Left ventricle myocardium inferior (tissue), 1 donor: ENCODE measurements around the gene SLC6A16. TPM values are rescaled to one million over a fixed set of nuclear protein-coding genes. Genes with fewer than 3 reads are reported as not detected.
"Not testable (repeated sequence)": the region's sequence is repeated elsewhere in the genome, so short reads cannot be mapped to it uniquely, and the experiment has no call there.

Experiments used
- DNase-seq: peaks from one replicate; pipeline ENCODE4 v3.0.0-alpha.2; 2020
- H3K27ac ChIP-seq: fragments of 200-600 bp; replicated peaks from 2 replicates; pipeline ENCODE4 v1.8.0; 2021
- H3K27me3 ChIP-seq: fragments of 200-600 bp; 2 replicates; pipeline ENCODE4 v1.8.0; 2021; ENCODE audit warnings: low read depth
- H3K36me3 ChIP-seq: fragments of 200-600 bp; 2 replicates; pipeline ENCODE4 v1.8.0; 2021
- H3K4me1 ChIP-seq: fragments of 200-600 bp; 2 replicates; pipeline ENCODE4 v1.8.0; 2021
- H3K4me3 ChIP-seq: fragments of 200-600 bp; 2 replicates; pipeline ENCODE4 v1.8.0; 2021; ENCODE audit warnings: mild to moderate bottlenecking, moderate library complexity
- H3K9me3 ChIP-seq: fragments of 200-600 bp; replicated peaks from 2 replicates; pipeline ENCODE4 v1.8.0; 2021
- CTCF ChIP-seq: fragments of 200-600 bp; IDR thresholded peaks from 2 replicates; pipeline ENCODE4 v1.8.0; 2021; ENCODE audit warnings: antibody characterized with exemption, mild to moderate bottlenecking, borderline replicate concordance
- intact Hi-C: fragments of 100-400 bp; cut with micrococcal nuclease; formaldehyde crosslinking; loops from one replicate; pipeline ENCODE4 v1.11.0; 2022
- long read RNA-seq: library from polyadenylated mRNA; unstranded; transcript quantifications from one replicate; pipeline ENCODE4 v2.0.0, GENCODE V29; 2021
- total RNA-seq: library from RNA; stranded (reverse); fragmentation: NEBNext Ultra II Directional; extraction: Animal tissue kit (Norgen Biotek cat#: 25700); gene quantifications from one replicate; pipeline ENCODE4 v1.2.1, GENCODE V29; 2021
- donor health status: DM: no; HTN: yes; CAD: no; lungs with severe emphysema.

SLC6A16 gene
- total RNA-seq: 1.1 TPM
- long read RNA-seq: 0 reads

GRCh38 chr19:49324801-49325576, at the start of gene SLC6A16:
Gene SLC6A16 (minus strand): TSS chr19:49325191. CDS start chr19:49311347, 13,844 bp downstream.
- Histone ChIP-seq H3K27me3 (no peaks in the 10 kb centered on the region), H3K9me3 (peaks cover 36% of the 10 kb centered on the region), H3K36me3 (peaks cover 19% of the 10 kb centered on the region), H3K4me3 (no peak within 1 kb of the TSS), H3K27ac (no peak within 1 kb of the TSS), H3K4me1 (no peaks in the 10 kb centered on the region)
- DNase-seq: no peak
- intact Hi-C loops: no loop called here
- no peak for TF ChIP-seq CTCF

- H3K4me1 ChIP-seq, H3K4me3 ChIP-seq, intact Hi-C loops, H3K27ac ChIP-seq, H3K36me3 ChIP-seq, DNase-seq: not testable (repeated sequence)
- Histone ChIP-seq H3K27me3 (peaks cover 28% of the 10 kb centered on the region), H3K9me3 (peaks cover 24% of the 10 kb centered on the region)
Observed at GRCh38 chr19:49373174-49373573, 48.2 kb upstream of the SLC6A16 start.

GRCh38 chr19:49371184-49371583, 46.2 kb upstream of the SLC6A16 start:
- Histone ChIP-seq H3K9me3 (peaks cover 25% of the 10 kb centered on the region), H3K27ac (no peak overlapping the region), H3K4me1 (no peaks in the 10 kb centered on the region), H3K36me3 (no peaks in the 10 kb centered on the region), H3K27me3 (peaks cover 17% of the 10 kb centered on the region), H3K4me3 (no peak overlapping the region)
- no peak for TF ChIP-seq CTCF
- intact Hi-C loops: no loop called here
- no peak for DNase-seq

- TF ChIP-seq CTCF: no peak
- intact Hi-C loops: no loop called here
- Histone ChIP-seq H3K4me1 (peaks cover 3% of the 10 kb centered on the region), H3K27me3 (no peaks in the 10 kb centered on the region), H3K9me3 (peaks cover 25% of the 10 kb centered on the region), H3K36me3 (no peaks in the 10 kb centered on the region), H3K27ac (no peak overlapping the region), H3K4me3 (no peak overlapping the region)
- DNase-seq: no peak
Observed at GRCh38 chr19:49368711-49369358, 43.8 kb upstream of the SLC6A16 start.

GRCh38 chr19:49366110-49366509, 41.1 kb upstream of the SLC6A16 start:
- no peak for TF ChIP-seq CTCF
- Histone ChIP-seq H3K4me1 (peaks cover 26% of the 10 kb centered on the region), H3K4me3 (no peak overlapping the region), H3K36me3 (no peaks in the 10 kb centered on the region), H3K9me3 (peaks cover 25% of the 10 kb centered on the region), H3K27ac (no peak overlapping the region), H3K27me3 (no peaks in the 10 kb centered on the region)
- DNase-seq: no peak
- intact Hi-C loops: no loop called here

GRCh38 chr19:49364083-49364737, 39.2 kb upstream of the SLC6A16 start:
- Histone ChIP-seq H3K4me1 (peaks cover 26% of the 10 kb centered on the region), H3K27ac (peak overlapping the region; percentile 96), H3K36me3 (peaks cover 5% of the 10 kb centered on the region), H3K4me3 (peak overlapping the region; percentile 85), H3K27me3 (no peaks in the 10 kb centered on the region), H3K9me3 (peaks cover 11% of the 10 kb centered on the region)
- no peak for DNase-seq
- no peak for TF ChIP-seq CTCF
- intact Hi-C loops: no loop called here
